Type B pancreatic cell (in vitro differentiated cells): Measurements from ENCODE around the gene CSTPP1. TPM values are rescaled to one million over a fixed set of nuclear protein-coding genes. Genes with fewer than 3 reads are reported as not detected.
A peak's percentile ranks its signal among the peaks of the same experiment; 100 is the strongest.

Source experiments
- DNase-seq: peaks from one replicate; pipeline ENCODE4 v3.0.0; 2021; ENCODE audit warnings: mixed read lengths; ENCODE audit not compliant: unreplicated experiment; ENCODE audit errors: extremely low spot score
- H3K27ac Mint-ChIP-seq: 2 replicates; pipeline ENCODE4 v1.8.0; 2021; ENCODE audit warnings: mild to moderate bottlenecking, mixed read lengths
- H3K27me3 Mint-ChIP-seq: 2 replicates; pipeline ENCODE4 v1.8.0; 2021; ENCODE audit warnings: mixed read lengths
- H3K36me3 Mint-ChIP-seq: 2 replicates; pipeline ENCODE4 v1.8.0; 2021; ENCODE audit warnings: mixed read lengths
- H3K4me1 Mint-ChIP-seq: one replicate; pipeline ENCODE4 v1.8.0; 2021; ENCODE audit warnings: mixed read lengths; ENCODE audit not compliant: unreplicated experiment
- H3K4me3 Mint-ChIP-seq: 2 replicates; pipeline ENCODE4 v1.8.0; 2021; ENCODE audit warnings: mild to moderate bottlenecking, mixed read lengths
- H3K9me3 Mint-ChIP-seq: 2 replicates; pipeline ENCODE4 v1.8.0; 2021; ENCODE audit warnings: mixed read lengths
- total RNA-seq: library from RNA; stranded (reverse); gene quantifications from 2 replicates; pipeline ENCODE4 v1.2.1, GENCODE V29; 2021; ENCODE audit warnings: low replicate concordance
- TF ChIP-seq, protein P1 (sequence below): fragments of 200-600 bp; sonication (generic); conservative IDR thresholded peaks from 2 replicates; pipeline ENCODE4 v1.5.0; 2021; ENCODE audit warnings: antibody characterized with exemption, mild to moderate bottlenecking

Gene CSTPP1
- total RNA-seq, 1 donor from 2014 or later: 44.4 TPM

DNA sequence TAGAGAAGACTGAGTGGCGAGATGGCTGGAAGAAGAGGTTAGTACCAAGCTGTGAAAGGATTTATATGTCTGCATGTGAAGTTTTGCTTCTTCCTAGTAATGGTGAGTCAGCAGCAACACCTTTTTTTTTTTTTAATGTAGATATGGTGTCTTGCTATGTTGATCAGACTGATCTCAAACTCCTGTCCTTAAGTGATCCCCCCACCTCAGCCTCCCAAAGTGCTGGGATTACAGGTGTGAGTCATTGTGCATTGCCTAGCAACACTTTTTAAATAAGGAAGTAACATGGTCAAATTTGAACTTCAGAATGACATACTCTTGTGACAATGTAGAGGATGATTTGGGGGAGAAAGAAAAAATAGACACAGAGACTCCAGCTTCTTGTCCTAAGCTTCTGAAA is 6.5 kb upstream of the CSTPP1 start:
- peak overlapping the region; percentile 76 for H3K27ac Mint-ChIP-seq
- DNase-seq: no peak
- H3K9me3 Mint-ChIP-seq: peaks cover 6% of the 10 kb centered on the region
- no peaks in the 10 kb centered on the region for H3K4me1 Mint-ChIP-seq
- H3K27me3 Mint-ChIP-seq: no peaks in the 10 kb centered on the region
- TF ChIP-seq, protein P1, sequence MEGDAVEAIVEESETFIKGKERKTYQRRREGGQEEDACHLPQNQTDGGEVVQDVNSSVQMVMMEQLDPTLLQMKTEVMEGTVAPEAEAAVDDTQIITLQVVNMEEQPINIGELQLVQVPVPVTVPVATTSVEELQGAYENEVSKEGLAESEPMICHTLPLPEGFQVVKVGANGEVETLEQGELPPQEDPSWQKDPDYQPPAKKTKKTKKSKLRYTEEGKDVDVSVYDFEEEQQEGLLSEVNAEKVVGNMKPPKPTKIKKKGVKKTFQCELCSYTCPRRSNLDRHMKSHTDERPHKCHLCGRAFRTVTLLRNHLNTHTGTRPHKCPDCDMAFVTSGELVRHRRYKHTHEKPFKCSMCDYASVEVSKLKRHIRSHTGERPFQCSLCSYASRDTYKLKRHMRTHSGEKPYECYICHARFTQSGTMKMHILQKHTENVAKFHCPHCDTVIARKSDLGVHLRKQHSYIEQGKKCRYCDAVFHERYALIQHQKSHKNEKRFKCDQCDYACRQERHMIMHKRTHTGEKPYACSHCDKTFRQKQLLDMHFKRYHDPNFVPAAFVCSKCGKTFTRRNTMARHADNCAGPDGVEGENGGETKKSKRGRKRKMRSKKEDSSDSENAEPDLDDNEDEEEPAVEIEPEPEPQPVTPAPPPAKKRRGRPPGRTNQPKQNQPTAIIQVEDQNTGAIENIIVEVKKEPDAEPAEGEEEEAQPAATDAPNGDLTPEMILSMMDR: no peak
- H3K36me3 Mint-ChIP-seq: no peaks in the 10 kb centered on the region
- no peak overlapping the region for H3K4me3 Mint-ChIP-seq

DNA sequence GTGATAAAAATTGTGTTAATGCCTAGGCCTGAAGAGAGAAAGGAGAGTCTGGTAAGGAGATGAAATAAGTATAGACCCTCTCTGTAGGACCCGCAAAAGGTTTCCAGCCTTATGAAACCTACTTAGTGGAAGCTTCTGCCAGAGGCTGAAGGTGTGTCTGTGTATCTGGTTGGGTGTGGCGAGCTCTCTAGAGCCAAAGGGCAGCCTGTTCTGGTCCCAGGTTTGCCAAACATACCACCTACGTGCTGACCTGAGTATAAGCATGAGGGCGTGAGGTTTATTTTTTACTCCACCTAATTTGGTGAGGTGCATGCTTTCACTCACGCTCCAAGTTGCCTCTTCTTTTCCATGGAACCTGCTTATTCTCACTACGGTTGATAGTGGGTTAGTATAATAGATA is 5.6 kb downstream of the CSTPP1 start:
- TF ChIP-seq, protein P1: no peak
- Mint-ChIP-seq H3K9me3 (no peaks in the 10 kb centered on the region), H3K27me3 (no peaks in the 10 kb centered on the region), H3K27ac (no peak overlapping the region), H3K36me3 (peaks cover 16% of the 10 kb centered on the region), H3K4me1 (peaks cover 18% of the 10 kb centered on the region), H3K4me3 (no peak overlapping the region)
- DNase-seq: no peak

DNA sequence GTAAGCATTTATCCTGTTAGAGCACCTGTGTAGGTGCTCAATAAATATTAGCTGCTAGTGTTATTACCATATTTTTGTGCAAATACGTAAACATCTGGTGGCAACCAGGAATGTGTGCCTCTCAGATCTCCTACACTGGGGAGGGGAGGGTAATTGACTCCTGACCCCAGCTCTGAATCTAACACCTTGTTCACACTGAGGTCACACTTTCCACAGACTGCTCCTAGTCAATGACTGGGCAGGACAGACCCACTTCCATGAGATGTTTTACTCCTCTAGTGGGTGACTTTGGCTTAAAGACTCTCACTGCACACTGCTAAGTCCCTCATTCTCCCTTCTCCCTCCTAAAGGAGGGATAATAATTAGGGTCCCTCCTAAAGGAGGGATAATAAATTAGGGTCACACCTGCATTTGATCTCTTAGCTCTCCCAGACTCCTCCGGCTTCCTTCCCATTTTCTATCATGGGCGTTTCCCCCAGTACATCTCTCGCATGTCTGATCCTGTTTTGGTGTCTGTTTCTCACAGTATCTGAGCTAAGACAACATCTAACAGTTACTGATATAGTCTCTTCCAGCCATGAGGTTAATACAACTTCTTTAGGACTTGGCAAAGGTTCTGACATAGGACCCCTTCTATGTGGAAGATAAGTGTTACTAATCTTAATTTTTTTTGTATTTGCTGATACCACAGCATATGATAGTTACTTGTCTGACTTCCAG is 8.0 kb downstream of the CSTPP1 start:
- H3K27ac Mint-ChIP-seq: no peak overlapping the region
- H3K4me1 Mint-ChIP-seq: peaks cover 37% of the 10 kb centered on the region
- peaks cover 12% of the 10 kb centered on the region for H3K36me3 Mint-ChIP-seq
- no peak for DNase-seq
- no peaks in the 10 kb centered on the region for H3K27me3 Mint-ChIP-seq
- H3K9me3 Mint-ChIP-seq: no peaks in the 10 kb centered on the region
- TF ChIP-seq, protein P1: no peak
- H3K4me3 Mint-ChIP-seq: no peak overlapping the region

DNA sequence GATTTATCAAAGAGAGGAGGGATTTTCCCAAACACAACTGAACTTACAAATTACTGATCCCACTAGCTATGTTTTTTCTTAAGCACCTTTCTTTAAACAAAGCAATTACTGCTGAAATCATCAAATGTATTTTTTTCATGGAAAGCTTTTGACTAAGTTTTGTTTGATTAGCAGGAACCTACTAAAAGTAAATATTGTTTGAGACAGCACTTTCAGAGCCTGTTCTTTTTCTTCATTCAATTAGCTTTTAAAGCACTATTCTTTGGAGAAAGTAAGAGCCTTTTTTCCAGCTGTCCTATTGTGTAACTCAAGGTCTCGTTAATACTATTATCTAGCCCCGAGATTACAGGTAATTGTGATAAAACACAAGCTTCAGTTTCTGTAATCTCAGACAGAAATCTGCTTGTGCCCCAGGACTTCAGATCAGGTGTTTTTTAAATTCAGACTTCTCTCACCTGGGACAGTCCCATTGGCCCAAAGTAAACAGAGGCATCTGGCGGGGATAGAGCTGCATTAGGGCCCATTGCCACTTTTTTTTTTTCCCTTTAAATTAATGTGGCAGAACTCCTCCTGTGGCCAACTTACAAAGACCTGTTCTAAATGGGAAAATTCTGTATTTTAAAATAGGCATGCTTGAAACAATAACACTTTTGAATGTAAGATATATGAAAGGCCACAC is 11.0 kb downstream of the CSTPP1 start:
- DNase-seq: no peak

DNA sequence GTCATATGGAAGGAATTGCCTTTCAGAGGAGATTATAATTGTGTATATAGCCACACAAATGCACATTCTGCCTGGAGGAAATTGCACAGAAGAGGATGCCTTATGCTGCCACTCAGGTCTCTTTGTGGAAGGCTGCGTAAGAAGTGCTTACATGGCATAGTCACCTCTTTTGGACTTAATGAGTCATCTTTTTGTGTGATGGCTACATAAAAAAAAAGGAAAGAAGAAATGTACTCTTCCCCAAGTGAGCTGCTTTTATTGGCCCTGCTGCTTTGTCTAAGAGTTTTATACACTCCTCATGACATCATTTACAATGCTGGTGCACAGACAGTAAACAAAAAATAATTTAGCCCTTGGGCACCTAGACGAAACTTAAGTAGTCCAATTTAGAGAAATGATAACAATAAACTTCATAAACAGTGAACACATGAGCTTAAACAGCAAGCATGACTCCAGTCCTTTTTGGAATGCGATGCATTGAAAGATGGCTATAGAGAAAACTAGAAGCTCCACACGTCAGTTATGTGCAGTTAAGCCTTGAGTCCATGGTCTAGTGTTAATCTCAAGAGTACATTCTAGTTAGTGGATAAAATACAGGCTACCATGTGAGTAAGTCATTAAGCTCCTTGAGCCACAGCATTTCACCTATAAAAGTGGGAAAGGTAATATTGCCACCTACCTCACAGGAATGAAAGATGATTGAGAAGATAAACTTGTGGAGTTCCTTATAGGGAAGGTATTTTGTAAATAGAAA is 12.0 kb downstream of the CSTPP1 start:
- peaks cover 44% of the 10 kb centered on the region for H3K4me1 Mint-ChIP-seq
- TF ChIP-seq, protein P1: no peak
- peak overlapping the region; percentile 46 for H3K27ac Mint-ChIP-seq

More for the DNA sequence above, 11.0 kb downstream of the CSTPP1 start:
- H3K27me3 Mint-ChIP-seq: no peaks in the 10 kb centered on the region
- H3K27ac Mint-ChIP-seq: peak overlapping the region; percentile 46
- peaks cover 12% of the 10 kb centered on the region for H3K36me3 Mint-ChIP-seq
- peak overlapping the region; percentile 10 for H3K4me3 Mint-ChIP-seq
- no peaks in the 10 kb centered on the region for H3K9me3 Mint-ChIP-seq
- TF ChIP-seq, protein P1: no peak
- H3K4me1 Mint-ChIP-seq: peaks cover 37% of the 10 kb centered on the region

More for the DNA sequence above, 12.0 kb downstream of the CSTPP1 start:
- H3K4me3 Mint-ChIP-seq: no peak overlapping the region
- H3K36me3 Mint-ChIP-seq: peaks cover 7% of the 10 kb centered on the region
- H3K9me3 Mint-ChIP-seq: no peaks in the 10 kb centered on the region
- H3K27me3 Mint-ChIP-seq: no peaks in the 10 kb centered on the region
- DNase-seq: no peak
